NT2/D1 (cell line): Measurements from ENCODE around the gene ZBTB32.

Experiments used
- DNase-seq: peaks from one replicate; pipeline ENCODE4 v3.0.0-alpha.2; 2011; ENCODE audit warnings: low read depth, low spot score
- H3K27me3 ChIP-seq: 2 replicates; pipeline ENCODE4 v1.6.0; 2011; ENCODE audit warnings: mild to moderate bottlenecking; ENCODE audit not compliant: insufficient read length, insufficient read depth
- H3K36me3 ChIP-seq: 2 replicates; pipeline ENCODE4 v1.6.1; 2011; ENCODE audit warnings: mild to moderate bottlenecking, low read length, mixed read lengths; ENCODE audit not compliant: insufficient read depth, insufficient read length
- H3K4me1 ChIP-seq: 2 replicates; pipeline ENCODE4 v1.5.1; 2011; ENCODE audit not compliant: insufficient read depth, insufficient read length
- H3K4me3 ChIP-seq: 2 replicates; pipeline ENCODE4 v1.5.1; 2011; ENCODE audit warnings: low read depth; ENCODE audit not compliant: insufficient read length
- H3K9ac ChIP-seq: 2 replicates; pipeline ENCODE4 v1.6.0; 2011; ENCODE audit warnings: low read depth; ENCODE audit not compliant: insufficient read length
- H3K9me3 ChIP-seq: 2 replicates; pipeline ENCODE4 v1.5.1; 2011; ENCODE audit warnings: mild to moderate bottlenecking, low read length; ENCODE audit not compliant: insufficient read depth
- SUZ12 ChIP-seq: IDR thresholded peaks from 2 replicates; pipeline ENCODE4 v1.6.1; 2011; ENCODE audit not compliant: insufficient read length, insufficient read depth; ENCODE audit errors: extremely low read depth
- YY1 ChIP-seq: IDR thresholded peaks from 2 replicates; pipeline ENCODE4 v1.6.1; 2011; ENCODE audit not compliant: insufficient read length, insufficient read depth
- ZNF274 ChIP-seq: IDR thresholded peaks from 2 replicates; pipeline ENCODE4 v1.6.1; 2011; ENCODE audit warnings: mild to moderate bottlenecking, low read depth, low read length

ZBTB32 gene

DNA sequence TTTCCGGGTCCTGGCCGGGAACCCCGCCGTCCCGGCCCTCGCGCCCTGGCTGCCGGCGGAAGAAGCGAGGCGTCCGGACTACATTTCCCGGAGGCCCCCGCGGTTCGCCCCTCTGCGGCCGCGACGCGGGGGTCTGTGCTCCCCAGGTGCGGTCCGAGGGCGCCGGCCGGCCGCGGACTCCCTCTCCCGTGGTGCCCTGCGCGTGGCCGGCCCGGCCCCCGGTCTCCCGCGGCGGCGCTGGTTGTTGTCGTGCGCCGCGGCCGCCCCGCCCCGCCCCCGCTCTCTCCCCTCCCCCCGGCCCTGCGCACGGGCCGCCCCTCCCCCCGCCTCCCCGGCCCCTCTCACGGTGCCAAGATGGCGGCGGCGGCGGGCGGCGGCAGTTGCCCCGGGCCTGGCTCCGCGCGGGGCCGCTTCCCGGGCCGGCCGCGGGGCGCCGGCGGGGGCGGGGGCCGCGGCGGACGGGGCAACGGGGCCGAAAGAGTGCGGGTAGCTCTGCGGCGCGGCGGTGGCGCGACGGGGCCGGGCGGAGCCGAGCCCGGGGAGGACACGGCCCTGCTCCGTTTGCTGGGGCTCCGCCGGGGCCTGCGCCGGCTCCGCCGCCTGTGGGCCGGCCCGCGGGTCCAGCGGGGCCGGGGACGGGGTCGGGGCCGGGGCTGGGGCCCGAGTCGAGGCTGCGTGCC, 13.4 kb downstream of the ZBTB32 start, which contains the start of gene KMT2B:
KMT2B (plus strand) TSS at position 339 of the 680 bp plus-strand sequence; CDS start at position 355, 16 bp downstream.
- TF ChIP-seq YY1 (no peak), ZNF274 (no peak), SUZ12 (no peak)
- Histone ChIP-seq H3K4me1 (peaks cover 12% of the 10 kb centered on the region), H3K36me3 (peaks cover 31% of the 10 kb centered on the region), H3K4me3 (peak within 1 kb of the TSS; percentile 90), H3K9me3 (no peaks in the 10 kb centered on the region), H3K27me3 (no peaks in the 10 kb centered on the region), H3K9ac (peak within 1 kb of the TSS; percentile 90)
- DNase-seq: no peak

DNA sequence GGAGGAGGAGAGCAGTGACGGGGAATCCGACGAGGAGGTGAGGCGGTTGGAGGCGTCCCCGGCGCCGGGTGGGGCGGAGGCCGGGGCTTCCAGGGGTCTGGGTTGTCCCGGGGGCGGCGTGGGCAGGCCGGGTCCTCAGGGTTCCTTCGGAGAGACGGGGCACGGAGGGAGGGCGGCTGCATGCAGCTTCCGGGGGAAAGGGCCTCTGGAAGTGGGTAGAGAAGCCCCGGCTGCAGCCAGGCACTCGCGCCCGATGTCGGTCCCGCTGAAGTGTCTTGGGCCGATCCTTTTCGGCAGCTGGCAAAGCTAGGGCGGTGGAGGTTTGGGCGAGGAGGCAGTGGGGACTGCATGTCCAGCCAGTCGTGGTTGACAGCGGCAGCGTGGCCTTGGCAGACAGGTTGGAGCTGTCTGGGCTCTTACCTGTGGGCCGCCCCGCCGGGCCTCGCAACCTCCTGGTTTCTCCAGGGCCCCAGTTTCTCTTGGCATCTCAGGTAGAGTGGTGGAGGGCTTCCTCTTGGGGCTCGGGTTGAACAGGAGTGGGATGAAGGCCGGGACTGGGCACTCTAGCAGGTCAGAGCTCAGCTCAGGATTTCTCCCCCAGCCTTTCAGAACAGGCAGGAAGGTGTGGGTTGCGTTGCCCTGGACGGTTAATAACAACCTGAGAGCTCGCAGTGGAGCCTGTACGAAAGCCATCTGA, 14.1 kb downstream of the ZBTB32 start:
- DNase-seq: no peak
- H3K9me3 ChIP-seq: no peaks in the 10 kb centered on the region
- H3K27me3 ChIP-seq: no peaks in the 10 kb centered on the region
- no peak for TF ChIP-seq SUZ12
- TF ChIP-seq ZNF274: no peak
- no peak for TF ChIP-seq YY1
- H3K4me1 ChIP-seq: peaks cover 9% of the 10 kb centered on the region
- H3K4me3 ChIP-seq: peak overlapping the region; percentile 90
- H3K9ac ChIP-seq: peak overlapping the region; percentile 90
- H3K36me3 ChIP-seq: peaks cover 37% of the 10 kb centered on the region

DNA sequence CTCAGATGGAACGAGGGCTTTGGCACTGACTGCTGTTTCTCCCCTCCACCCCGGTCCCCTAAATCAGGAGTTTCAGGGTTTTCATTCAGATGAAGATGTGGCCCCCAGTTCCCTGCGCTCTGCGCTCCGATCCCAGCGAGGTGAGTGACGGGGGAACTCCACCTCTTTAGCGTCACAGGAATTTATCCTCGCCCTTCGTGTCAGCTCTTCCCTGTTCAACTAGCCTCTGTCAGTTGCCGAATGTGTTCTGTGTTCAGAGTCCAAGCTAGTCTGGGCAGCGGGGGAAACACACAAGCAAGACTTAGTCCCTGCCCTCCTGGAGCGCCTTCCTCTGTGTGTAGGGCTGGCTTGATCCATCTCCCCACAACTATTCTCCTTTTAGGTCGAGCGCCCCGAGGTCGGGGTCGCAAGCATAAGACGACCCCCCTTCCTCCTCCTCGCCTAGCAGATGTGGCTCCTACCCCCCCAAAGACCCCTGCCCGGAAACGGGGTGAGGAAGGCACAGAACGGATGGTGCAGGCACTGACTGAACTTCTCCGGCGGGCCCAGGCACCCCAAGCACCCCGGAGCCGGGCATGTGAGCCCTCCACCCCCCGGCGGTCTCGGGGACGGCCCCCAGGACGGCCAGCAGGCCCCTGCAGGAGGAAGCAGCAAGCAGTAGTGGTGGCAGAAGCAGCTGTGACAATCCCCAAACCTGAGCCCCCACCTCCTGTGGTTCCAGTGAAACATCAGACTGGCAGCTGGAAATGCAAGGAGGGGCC, 15.2 kb downstream of the ZBTB32 start:
- Histone ChIP-seq H3K27me3 (no peaks in the 10 kb centered on the region), H3K36me3 (peaks cover 48% of the 10 kb centered on the region), H3K4me1 (peaks cover 9% of the 10 kb centered on the region), H3K9ac (peak overlapping the region; percentile 90), H3K4me3 (no peak overlapping the region), H3K9me3 (no peaks in the 10 kb centered on the region)
- TF ChIP-seq ZNF274: no peak
- TF ChIP-seq SUZ12: no peak
- TF ChIP-seq YY1: no peak
- DNase-seq: no peak

DNA sequence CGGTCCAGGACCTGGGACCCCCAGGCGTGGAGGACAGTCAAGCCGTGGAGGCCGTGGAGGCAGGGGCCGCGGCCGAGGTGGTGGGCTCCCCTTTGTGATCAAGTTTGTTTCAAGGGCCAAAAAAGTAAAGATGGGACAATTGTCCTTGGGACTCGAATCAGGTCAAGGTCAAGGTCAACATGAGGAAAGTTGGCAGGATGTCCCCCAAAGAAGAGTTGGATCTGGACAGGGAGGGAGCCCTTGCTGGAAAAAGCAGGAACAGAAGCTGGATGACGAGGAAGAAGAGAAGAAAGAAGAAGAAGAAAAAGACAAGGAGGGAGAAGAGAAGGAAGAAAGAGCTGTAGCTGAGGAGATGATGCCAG, 15.8 kb downstream of the ZBTB32 start:
- Histone ChIP-seq H3K4me3 (no peak overlapping the region), H3K4me1 (peaks cover 8% of the 10 kb centered on the region), H3K27me3 (no peaks in the 10 kb centered on the region), H3K9me3 (no peaks in the 10 kb centered on the region), H3K36me3 (peaks cover 54% of the 10 kb centered on the region), H3K9ac (no peak overlapping the region)
- TF ChIP-seq SUZ12 (no peak), YY1 (no peak), ZNF274 (no peak)
- DNase-seq: no peak

DNA sequence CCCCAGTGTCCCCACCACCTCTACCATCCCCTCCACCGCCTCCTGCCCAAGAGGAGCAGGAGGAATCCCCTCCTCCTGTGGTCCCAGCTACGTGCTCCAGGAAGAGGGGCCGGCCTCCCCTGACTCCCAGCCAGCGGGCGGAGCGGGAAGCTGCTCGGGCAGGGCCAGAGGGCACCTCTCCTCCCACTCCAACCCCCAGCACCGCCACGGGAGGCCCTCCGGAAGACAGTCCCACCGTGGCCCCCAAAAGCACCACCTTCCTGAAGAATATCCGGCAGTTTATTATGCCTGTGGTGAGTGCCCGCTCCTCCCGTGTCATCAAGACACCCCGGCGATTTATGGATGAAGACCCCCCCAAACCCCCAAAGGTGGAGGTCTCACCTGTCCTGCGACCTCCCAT, 16.3 kb downstream of the ZBTB32 start:
- Histone ChIP-seq H3K36me3 (peaks cover 59% of the 10 kb centered on the region), H3K4me1 (peaks cover 3% of the 10 kb centered on the region), H3K4me3 (no peak overlapping the region), H3K9me3 (no peaks in the 10 kb centered on the region), H3K27me3 (no peaks in the 10 kb centered on the region), H3K9ac (no peak overlapping the region)
- no peak for DNase-seq
- TF ChIP-seq SUZ12: no peak
- TF ChIP-seq YY1: no peak
- TF ChIP-seq ZNF274: no peak

DNA sequence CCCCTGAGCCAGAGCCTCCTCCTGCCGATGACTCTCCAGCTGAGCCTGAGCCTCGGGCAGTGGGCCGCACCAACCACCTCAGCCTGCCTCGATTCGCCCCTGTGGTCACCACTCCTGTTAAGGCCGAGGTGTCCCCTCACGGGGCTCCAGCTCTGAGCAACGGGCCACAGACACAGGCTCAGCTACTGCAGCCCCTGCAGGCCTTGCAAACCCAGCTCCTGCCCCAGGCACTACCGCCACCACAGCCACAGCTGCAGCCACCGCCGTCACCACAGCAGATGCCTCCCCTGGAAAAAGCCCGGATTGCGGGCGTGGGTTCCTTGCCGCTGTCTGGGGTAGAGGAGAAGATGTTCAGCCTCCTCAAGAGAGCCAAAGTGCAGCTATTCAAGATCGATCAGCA, 17.0 kb downstream of the ZBTB32 start:
- TF ChIP-seq SUZ12 (no peak), YY1 (no peak), ZNF274 (no peak)
- no peak for DNase-seq
- no peak overlapping the region for H3K9ac ChIP-seq
- H3K4me1 ChIP-seq: no peaks in the 10 kb centered on the region
- H3K4me3 ChIP-seq: no peak overlapping the region
- H3K27me3 ChIP-seq: no peaks in the 10 kb centered on the region
- peaks cover 66% of the 10 kb centered on the region for H3K36me3 ChIP-seq
- no peaks in the 10 kb centered on the region for H3K9me3 ChIP-seq

DNA sequence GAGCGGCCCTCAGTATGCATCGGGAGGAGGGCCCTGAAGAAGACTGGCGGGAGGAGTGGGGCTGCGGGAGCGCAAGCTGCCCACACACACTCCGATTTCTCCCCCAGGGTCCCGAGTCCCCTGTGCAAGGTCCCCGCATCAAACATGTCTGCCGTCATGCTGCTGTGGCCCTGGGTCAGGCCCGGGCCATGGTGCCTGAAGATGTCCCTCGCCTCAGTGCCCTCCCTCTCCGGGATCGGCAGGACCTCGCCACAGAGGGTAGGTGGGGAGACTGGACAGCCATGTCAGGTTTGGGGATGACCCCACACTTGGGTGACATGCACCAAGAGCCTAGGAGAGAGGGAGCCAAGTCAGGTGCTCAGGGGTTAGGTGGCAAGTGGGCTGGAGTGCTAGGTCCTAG, 18.1 kb downstream of the ZBTB32 start:
- Histone ChIP-seq H3K4me1 (no peaks in the 10 kb centered on the region), H3K36me3 (peaks cover 74% of the 10 kb centered on the region), H3K9me3 (no peaks in the 10 kb centered on the region), H3K9ac (no peak overlapping the region), H3K27me3 (no peaks in the 10 kb centered on the region), H3K4me3 (no peak overlapping the region)
- no peak for TF ChIP-seq YY1
- no peak for TF ChIP-seq ZNF274
- no peak for TF ChIP-seq SUZ12
- no peak for DNase-seq
